Fibroblast of skin of back (primary cell): ENCODE data around the gene ERCC1. TPM values are rescaled to one million over a fixed set of nuclear protein-coding genes. Genes with fewer than 3 reads are reported as not detected.

Experiments used
- DNase-seq: peaks from one replicate; pipeline ENCODE4 v3.0.0-alpha.2; 2013
- polyA plus RNA-seq, 2 experiments: library from polyadenylated mRNA; unstranded; fragments of 120-200 nt; gene quantifications; one replicate each; pipeline ENCODE4 v1.2.1, GENCODE V29; 2013; ENCODE audit not compliant: insufficient read length in 2 of 2

The ERCC1 gene
- polyA plus RNA-seq (2013, experiment 1 of 2; ENCODE audit: insufficient read length) = 107 TPM
- polyA plus RNA-seq (2013, experiment 2 of 2; ENCODE audit: insufficient read length) = 116 TPM

- peak; percentile 94 for DNase-seq
Observed at GRCh38 chr19:45423589-45424190, at the start of gene ERCC1. Gene ERCC1, minus strand, starts transcription at chr19:45423917. Its CDS starts 543 bp downstream, at chr19:45423374.

- no peak for DNase-seq
Observed at GRCh38 chr19:45473367-45473681, 49.6 kb upstream of the ERCC1 start.

- no peak for DNase-seq
Observed at GRCh38 chr19:45472563-45473366, 49.0 kb upstream of the ERCC1 start.

DNA sequence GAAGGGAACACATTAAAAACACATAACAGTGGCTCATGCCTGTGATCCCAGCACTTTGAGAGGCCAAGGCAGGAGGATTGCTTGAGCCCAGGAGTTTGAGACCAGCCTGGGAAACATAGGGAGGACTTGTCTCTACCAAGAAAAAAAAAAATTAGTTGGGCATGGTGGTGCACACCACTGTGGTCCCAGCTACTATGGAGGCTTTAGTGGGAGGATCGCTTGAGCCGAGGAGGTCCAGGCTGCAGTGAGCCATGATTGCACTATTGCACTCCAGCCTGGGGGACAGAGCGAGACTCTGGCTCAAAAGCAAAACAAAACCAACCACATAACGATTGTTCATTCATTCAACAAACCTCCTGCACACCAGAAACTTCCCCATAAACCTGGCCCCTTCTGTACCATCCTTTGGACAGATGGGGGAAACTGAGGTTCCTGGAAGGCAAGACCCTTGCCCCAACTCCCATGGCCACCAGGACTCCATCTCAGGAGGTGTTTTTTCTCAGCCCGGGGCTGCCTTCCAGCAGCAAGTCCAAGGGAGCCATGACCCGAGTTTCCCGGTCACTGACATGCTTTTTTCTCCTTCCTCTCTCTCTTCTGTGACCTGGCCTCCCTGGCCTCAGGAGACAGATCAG, 48.3 kb upstream of the ERCC1 start:
- DNase-seq = no peak

- DNase-seq = no peak
Observed at GRCh38 chr19:45471111-45471930, 47.6 kb upstream of the ERCC1 start.

DNA sequence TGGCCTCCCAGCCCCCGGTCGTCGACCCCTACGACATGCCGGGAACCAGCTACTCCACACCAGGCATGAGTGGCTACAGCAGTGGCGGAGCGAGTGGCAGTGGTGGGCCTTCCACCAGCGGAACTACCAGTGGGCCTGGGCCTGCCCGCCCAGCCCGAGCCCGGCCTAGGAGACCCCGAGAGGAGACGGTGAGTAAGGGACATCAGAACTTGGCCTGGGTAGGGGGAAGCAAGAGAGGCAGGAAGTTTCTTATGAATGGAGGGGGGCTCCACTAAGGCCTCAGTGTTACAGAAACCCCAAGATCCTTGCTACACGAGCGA, 47.0 kb upstream of the ERCC1 start:
- DNase-seq = no peak

DNA sequence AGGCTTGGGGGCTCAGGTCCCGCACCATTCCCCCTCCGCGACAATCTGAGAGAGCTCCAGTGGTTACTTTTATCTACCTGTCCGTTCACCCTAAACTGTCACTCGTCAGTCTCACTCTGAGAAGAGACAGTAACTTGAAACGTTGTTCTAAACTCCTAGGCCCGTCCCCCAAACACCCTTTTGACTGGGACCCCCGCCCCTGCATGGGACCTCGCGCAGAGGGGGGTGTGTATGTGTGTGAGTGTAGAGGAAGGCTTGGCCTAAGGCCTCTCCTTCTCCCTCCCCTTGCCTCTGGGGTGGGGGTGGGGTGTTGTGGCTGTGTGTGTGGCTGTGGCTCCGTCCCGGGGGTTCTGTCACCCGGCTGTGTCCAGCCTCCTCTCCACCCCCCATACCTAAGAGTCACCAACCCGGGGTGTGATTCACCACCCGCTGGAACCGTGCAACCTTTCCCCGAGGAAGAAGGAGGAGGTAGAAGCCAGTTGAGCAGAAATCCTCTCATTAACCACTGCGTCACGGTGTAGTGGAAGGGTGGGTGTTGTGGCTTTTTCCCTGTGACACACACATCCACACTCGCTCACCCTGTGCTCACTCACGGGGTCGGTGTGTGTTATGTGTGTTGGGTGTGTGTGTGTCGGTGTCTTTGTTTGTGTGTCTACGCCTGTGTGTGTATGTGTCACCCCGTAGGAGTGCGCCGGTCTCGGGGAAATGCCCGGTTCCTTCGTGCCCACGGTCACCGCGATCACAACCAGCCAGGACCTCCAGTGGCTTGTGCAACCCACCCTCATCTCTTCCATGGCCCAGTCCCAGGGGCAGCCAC, 46.4 kb upstream of the ERCC1 start:
- DNase-seq = peak; percentile 52

- peak; percentile 95 for DNase-seq
Observed at GRCh38 chr19:45469132-45469944, 45.6 kb upstream of the ERCC1 start.

DNA sequence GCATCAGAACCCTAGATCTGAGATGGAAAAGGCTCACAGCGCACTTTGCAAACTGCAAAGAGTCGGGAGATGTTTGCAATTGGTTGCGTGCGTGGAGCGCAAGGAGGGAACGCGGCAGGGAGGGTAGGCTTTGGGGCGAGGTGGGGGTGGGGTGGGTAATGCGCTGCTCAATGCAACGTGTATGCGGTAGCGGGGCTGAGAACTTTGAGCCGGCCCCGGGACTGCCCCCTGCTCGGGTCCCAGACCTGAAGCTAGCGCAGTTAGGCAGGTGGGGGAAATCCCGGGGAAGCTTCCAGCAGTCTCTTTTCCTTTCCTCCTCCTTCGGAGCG, 45.0 kb upstream of the ERCC1 start:
- DNase-seq = peak; percentile 36

GRCh38 chr19:45468159-45468651, 44.5 kb upstream of the ERCC1 start:
- DNase-seq = no peak

- DNase-seq = peak; percentile 93
Observed at GRCh38 chr19:45467456-45468158, 43.9 kb upstream of the ERCC1 start, which contains the start of gene FOSB. Gene FOSB, plus strand, starts transcription at chr19:45467996. Its CDS starts 591 bp downstream, at chr19:45468587.

DNA sequence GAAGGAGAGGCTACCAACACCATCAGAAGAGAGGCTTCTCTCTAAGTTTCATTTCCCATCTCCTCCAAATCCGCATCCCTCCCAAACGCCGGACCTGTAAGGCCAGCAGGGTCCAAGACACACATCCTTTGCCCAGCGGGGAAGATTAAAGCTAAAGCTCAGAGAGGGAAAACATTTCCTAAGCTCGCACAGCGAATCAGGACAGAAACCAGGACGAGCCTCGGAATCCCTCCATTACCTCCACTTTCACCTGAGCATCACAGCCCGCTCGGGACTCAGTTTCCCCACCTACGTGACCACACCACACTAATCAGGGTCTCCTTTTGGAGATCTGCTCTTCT, 43.4 kb upstream of the ERCC1 start:
- DNase-seq = no peak

GRCh38 chr19:45464852-45465441, 41.2 kb upstream of the ERCC1 start:
- no peak for DNase-seq

- no peak for DNase-seq
Observed at GRCh38 chr19:45464274-45464673, 40.6 kb upstream of the ERCC1 start.

DNA sequence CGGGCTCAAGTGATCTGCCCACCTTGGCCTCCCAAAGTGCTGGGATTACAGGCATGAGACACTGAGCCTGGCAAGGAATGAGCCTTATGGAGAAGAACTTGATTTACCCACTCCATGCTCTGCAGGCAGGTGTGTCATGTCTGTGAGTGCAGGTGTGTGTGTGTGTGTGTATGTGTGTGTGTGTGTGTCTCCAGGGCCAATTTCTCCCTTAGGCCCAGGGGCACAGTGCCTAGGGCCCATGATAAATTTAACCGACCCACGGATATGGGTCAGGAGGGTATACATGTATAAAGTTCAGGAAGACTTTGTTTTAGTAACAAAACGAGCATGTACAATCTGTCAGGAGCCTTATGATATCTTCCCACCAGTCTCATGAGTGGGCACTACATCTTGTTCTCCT, 39.5 kb upstream of the ERCC1 start:
- DNase-seq = no peak

GRCh38 chr19:45462174-45462573, 38.5 kb upstream of the ERCC1 start:
- no peak for DNase-seq

DNA sequence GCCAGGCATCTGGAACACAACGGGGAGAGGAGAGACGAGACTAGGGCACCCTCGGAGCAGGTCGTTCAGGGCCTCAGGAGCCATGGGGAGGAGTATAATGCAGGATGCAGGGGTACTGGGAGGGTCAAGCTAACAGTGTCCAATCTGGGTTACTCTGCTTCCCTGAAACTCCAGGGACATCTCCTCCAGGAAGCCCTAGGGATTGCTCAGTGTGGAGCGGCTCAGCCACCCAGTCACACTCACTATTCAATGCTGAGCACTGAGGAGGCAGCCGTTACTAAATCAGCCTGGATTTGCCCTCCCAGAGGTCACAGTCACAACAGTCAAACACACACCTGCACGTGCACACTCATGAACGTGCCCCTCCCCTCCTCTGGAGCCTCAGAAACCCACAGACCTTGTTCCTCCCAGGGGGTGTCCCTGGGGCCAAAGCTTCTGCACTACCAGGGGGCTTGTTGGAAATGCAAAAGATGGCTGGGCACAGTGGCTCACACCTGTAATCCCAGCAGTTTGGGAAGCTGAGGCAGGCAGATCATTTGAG, 37.2 kb upstream of the ERCC1 start:
- no peak for DNase-seq

- no peak for DNase-seq
Observed at GRCh38 chr19:45457776-45458175, 34.1 kb upstream of the ERCC1 start.

- DNase-seq = no peak
Observed at GRCh38 chr19:45456500-45456815, 32.7 kb upstream of the ERCC1 start.
